Breast epithelium (tissue), 3 donors: Measurements from ENCODE around the gene SEC14L1.

Experiments
- POLR2A ChIP-seq: fragments of 450-650 bp; IDR thresholded peaks from one replicate; pipeline ENCODE4 v1.6.1; 2016; ENCODE audit warnings: antibody characterized with exemption, mild to moderate bottlenecking, moderate library complexity
- POLR2AphosphoS5 ChIP-seq, 3 donors: sonication (generic); formaldehyde crosslinking; IDR thresholded peaks; one replicate each; pipeline ENCODE4 v1.6.1; 2017; ENCODE audit warnings: antibody characterized with exemption in 3 of 3
- TF ChIP-seq, protein P1 (sequence below), 3 donors: fragments of 450-650 bp; IDR thresholded peaks; one replicate each; pipeline ENCODE4 v1.5.1; 2016 to 2017; ENCODE audit warnings: antibody characterized with exemption in 3 of 3, mild to moderate bottlenecking in 3 of 3, moderate library complexity in 3 of 3

DNA sequence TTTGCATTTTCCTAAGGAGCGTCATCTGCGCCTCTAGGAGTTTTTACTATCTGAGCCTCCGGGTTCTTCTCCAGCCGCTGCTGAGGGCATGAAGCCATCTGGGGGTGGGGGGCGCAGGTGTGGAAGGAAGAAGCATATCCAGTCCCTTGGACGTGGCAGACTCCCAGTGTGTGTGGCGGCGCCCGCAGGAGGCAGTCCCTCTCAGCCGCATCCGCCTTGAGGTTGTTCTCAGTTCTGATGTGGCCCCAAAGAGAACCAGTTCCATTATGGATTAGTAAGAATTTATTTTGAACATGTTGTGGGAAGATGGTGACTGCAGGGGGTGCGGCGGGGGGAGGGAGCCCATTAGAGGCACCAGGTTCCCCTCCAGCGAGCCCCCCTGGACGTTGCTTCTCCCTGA is 100.2 kb downstream of the SEC14L1 start:
- TF ChIP-seq, protein P1, sequence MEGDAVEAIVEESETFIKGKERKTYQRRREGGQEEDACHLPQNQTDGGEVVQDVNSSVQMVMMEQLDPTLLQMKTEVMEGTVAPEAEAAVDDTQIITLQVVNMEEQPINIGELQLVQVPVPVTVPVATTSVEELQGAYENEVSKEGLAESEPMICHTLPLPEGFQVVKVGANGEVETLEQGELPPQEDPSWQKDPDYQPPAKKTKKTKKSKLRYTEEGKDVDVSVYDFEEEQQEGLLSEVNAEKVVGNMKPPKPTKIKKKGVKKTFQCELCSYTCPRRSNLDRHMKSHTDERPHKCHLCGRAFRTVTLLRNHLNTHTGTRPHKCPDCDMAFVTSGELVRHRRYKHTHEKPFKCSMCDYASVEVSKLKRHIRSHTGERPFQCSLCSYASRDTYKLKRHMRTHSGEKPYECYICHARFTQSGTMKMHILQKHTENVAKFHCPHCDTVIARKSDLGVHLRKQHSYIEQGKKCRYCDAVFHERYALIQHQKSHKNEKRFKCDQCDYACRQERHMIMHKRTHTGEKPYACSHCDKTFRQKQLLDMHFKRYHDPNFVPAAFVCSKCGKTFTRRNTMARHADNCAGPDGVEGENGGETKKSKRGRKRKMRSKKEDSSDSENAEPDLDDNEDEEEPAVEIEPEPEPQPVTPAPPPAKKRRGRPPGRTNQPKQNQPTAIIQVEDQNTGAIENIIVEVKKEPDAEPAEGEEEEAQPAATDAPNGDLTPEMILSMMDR (IDR thresholded peaks at IDR 0.05): no peak
- no peak for TF ChIP-seq POLR2AphosphoS5 (IDR thresholded peaks at IDR 0.05)
- TF ChIP-seq POLR2A: no peak
